NCI-H1417 (cell line): ENCODE data around the gene PDIA4.
"Not testable (repeated sequence)": the region's sequence is repeated elsewhere in the genome, so short reads cannot be mapped to it uniquely, and the experiment has no call there.

Experiments
- DNase-seq, 3 experiments: peaks; one replicate each; lab custom pipeline; 2025; lab: John Stamatoyannopoulos, UW

The PDIA4 gene

GRCh38 chr7:149036676-149037075 lies 8.4 kb upstream of the PDIA4 start:
- no peak for DNase-seq

- DNase-seq: no peak
Observed at GRCh38 chr7:149031353-149031910, 3.1 kb upstream of the PDIA4 start.

- DNase-seq: not testable (repeated sequence)
Observed at GRCh38 chr7:149030439-149030838, 2.1 kb upstream of the PDIA4 start.

- DNase-seq: peak in 2 of 3 experiments; percentile 70
Observed at GRCh38 chr7:149027611-149028345, 527 bp downstream of the PDIA4 start.

DNA sequence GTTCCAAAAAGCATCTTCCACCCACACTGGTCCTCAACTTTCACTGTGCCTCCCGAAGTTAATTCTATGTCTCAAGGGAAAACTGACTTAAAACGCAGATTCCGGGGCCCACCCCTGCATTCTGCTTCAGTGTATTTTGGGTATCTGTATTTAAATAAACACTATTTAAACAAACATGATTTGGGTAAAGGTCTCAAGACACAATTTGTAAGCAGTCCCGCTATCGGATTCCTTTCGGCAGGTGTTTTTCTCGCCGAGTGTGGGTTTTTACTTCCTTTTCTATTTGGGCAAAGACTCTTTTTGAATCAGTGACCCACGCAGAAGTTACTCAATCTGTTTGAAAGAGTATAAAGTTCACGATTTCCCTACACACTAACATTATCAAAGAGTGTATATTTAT lies 1.2 kb downstream of the PDIA4 start:
- peak in 1 of 3 experiments; percentile 40 for DNase-seq

DNA sequence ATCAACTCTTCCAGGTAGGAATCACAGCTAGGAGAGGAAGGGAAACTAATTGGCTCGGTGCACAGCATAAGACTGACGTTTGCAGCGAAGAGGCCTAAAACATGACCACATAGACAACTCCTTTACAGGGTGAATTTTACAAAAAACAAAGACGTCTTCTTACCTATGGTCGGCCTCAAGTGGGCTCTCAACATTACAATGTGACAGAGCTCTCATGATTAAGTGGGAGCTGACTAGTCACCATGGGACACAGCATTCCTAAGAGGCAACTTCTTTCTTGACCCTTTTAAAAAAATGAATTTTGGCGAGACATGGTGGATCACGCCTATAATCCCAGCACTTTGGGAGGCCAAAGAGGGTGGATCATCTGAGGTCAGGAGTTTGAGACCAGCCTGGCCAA lies 4.6 kb downstream of the PDIA4 start:
- no peak for DNase-seq

DNA sequence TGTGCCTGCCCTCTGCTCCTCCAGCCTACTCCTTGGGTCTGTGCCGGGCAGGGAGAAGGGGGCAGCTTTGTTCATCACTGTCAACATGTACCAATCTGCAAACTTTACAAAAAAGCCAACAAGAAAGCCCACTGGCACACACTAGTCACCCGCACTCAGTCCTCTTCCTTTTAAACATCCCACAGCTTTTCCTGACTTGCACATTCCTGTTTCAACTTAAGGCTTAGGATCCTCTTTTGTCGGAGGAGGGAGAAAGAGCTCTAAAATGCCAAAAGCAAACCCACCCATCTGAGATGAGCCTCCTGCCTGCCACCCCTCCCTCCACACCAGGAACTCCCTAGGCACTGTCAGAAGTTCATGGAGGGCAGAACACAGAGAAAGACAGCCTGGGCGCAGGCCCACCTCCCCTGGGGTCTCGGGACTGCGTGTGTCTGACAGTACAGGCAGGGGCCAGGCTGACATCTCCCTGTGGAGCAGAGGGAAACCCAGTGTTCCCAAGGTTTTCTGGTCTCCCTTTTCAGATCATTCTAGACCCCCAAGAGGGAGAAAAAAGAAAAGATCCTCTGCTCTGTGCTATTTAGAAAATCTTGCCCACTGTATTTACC lies 5.4 kb downstream of the PDIA4 start:
- no peak for DNase-seq

DNA sequence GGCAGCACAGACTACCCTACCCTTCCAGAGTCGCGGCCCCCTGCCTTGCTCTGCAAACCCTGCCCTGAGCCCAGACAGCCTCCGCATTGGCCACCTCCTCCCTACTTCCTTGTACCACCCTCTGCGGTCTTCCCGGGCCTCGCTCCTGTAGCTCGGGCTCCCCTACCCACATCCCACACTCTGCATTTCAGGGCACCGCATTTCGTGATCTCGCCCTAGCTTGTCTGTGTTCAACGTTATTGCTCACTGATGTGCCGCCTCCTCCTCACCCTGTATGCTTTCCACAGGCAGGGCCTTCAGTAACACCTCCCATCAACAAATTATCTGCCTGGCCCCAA lies 6.6 kb downstream of the PDIA4 start:
- DNase-seq: no peak

GRCh38 chr7:149020483-149020882 lies 7.8 kb downstream of the PDIA4 start:
- DNase-seq: no peak

GRCh38 chr7:149016876-149017275 lies 11.4 kb downstream of the PDIA4 start:
- DNase-seq: no peak

DNA sequence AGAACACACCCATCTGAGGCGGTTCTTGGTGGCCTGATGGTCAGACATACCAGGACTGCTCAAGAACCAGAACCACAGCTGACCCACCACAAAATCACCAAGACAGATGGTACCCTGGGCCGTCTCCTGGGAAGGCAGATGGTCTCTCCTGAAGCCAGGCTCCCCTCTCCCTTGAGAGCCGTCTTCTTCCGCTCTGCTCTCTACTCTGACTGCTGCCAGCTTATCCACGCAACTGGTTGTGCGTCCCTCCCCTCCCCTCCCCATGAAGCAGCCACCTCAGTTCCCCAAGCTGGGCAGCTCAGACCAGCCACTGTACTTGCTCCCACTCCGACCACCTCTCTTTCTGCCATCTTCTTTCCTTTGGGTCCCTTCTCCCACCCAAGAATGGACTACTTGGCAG lies 14.0 kb downstream of the PDIA4 start:
- DNase-seq: no peak

GRCh38 chr7:149013876-149014275 lies 14.4 kb downstream of the PDIA4 start:
- no peak for DNase-seq

GRCh38 chr7:149012730-149013129 lies 15.6 kb downstream of the PDIA4 start:
- not testable (repeated sequence) for DNase-seq

- no peak for DNase-seq
Observed at GRCh38 chr7:149011491-149011890, 16.8 kb downstream of the PDIA4 start.

DNA sequence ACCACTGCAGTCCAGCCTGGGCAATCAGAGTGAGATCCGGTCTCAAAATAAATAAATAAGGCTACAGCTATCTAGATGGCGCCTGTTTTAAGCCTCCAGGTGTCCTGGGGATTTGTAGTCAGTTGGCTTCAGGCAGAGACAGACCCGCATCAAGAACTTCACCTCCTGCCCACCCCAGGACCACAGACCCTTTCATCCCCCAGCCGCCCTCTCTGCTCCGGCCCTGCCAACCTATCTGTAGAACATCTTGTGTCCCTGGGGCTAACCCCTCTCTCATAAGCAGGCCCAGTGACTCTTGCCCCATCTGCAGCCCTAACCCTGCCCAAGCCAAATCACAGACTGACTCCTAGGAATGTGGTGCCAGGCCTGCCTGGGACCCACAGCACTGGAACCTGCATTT lies 17.9 kb downstream of the PDIA4 start:
- DNase-seq: no peak

DNA sequence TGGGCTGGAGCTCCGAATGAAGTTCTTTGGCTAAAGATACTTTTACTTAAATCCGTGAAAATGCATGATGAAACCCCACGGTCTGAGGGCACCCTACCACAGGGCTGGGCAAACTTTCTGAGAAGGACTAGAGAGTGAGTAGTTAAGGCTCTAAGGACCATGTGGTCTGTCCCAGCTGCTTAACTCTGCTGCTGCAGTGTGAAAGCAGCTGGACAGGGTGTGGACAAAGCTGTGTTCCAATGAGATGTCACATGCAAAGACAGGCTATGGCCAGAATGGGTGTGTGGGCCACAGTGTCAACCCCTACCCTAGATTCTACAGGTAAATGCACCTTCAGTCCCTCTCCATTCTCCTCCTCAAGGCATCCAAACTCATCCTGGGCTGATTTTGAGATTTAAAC lies 18.8 kb downstream of the PDIA4 start:
- no peak for DNase-seq

DNA sequence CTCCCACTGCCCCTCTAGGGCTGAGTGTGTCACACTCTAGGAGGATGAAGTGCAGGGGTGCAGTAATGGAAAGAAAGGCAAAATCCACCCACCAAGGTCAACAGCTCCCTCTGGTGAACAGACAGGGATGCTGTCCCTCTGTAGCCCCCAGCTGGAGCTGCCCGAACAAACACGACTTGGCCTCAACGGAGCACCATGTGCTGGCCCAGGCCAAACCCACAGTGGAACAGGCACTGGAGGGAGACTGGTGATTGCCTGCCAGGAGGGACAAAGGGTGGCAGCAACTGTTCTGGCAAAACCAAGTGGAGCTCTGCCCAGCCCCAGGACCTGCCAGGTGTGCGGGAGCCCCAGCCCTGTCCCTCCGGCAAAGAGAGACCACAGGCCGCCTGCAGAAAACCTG lies 20.7 kb downstream of the PDIA4 start:
- DNase-seq: no peak

GRCh38 chr7:149007146-149007545 lies 21.2 kb downstream of the PDIA4 start:
- no peak for DNase-seq

- no peak for DNase-seq
Observed at GRCh38 chr7:149006345-149006725, 22.0 kb downstream of the PDIA4 start.

- DNase-seq: peak; percentile 64 to 83 (median 70)
Observed at GRCh38 chr7:149005427-149006344, 22.6 kb downstream of the PDIA4 start.

DNA sequence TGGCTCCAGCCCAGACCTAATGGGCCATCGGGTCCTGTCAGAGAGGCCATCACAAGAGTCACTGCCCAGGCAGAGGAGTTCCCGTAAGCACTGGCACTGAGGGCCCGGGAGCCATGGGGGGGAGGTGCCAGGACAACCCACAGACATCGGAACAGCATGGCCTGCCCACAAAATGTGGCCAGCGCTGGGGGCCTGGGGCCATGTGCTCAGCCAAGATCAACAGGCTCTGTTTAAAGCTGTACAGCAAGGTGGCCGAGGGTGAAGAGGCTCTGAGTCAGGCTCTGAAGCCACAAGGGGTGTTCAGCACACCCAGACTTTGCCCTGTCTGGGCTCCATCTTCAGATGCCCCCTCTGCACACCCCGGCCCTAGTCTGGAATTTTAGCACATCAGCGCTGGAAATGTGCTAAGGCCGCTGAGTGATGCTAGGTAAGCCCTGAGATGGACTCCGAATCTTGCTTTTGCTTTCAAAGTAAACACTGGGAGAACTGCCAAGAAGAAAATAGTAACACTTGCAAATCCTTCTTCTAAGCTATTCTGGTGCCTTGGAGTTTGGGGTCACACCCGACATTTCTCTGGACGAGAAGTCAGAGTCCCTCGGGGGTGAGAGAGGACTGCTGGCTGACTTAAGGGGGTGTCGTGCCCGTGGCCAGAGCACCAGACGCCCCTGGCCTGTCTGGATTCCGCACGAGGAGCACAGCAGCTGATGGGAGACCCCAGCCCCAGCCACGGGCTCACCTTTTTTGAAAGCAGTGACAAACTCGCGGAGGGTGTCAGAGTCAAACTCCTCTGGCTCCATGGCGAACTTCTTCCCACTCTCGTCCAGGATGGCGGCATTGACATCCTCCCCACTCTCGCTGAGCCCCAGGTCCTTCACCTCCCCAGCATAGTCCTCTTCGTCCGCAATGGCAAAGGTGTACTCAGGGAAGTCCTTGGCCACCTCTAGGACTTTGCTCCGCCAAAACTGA lies 23.6 kb downstream of the PDIA4 start:
- DNase-seq: no peak
